GM12891 (cell line): ENCODE data around the gene MAMDC4.
"Not testable (repeated sequence)": the region's sequence is repeated elsewhere in the genome, so short reads cannot be mapped to it uniquely, and the experiment has no call there.

ENCODE experiments used
- PAX5 ChIP-seq: IDR thresholded peaks from 2 replicates; pipeline ENCODE4 v1.6.1; 2011; ENCODE audit warnings: low read length, moderate library complexity, mild to moderate bottlenecking; ENCODE audit not compliant: insufficient read depth, severe bottlenecking
- POLR2A ChIP-seq: IDR thresholded peaks from 2 replicates; pipeline ENCODE4 v1.6.1; 2011; ENCODE audit warnings: low read depth, low read length, control low read depth
- SPI1 ChIP-seq: IDR thresholded peaks from 2 replicates; pipeline ENCODE4 v1.6.1; 2011; ENCODE audit warnings: low read depth, low read length, control low read depth
- TAF1 ChIP-seq: IDR thresholded peaks from 2 replicates; pipeline ENCODE4 v1.6.1; 2011; ENCODE audit warnings: low read depth, low read length, control low read depth

DNA sequence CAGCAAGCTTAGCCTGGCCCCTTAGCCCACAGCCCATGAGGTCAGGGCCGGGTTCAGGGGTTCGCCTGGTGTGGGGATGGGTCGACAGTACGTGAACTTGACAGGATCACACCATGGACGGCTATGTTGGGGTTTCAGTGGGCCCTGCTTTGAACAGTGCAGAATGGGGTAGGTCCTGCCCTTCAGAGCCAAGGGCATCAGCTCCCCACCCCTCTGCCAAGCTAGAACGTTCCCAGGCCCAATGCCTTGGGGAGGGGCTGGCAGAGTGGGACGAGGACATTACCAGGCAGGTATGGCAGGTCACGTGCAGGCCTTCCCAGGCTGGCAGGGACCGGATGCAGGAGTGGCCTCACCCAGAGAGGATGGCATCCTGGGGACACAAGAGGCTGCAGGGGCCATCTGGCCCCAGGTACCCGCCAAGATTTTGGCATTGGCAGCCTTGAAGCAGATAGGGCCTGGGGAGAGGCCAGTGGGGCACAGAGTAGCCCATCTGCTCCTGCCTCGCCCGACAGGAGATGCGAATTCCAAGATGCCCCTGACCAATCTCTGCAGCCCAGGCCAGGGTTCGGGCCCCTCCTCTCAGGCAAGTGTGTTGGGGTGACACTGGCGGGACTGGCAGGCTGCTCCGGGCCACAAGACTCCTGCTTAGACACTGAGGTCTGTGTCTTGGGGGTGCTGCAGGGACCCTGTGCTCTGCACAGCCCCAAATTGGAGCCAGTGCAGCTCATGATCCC lies 10.3 kb upstream of the MAMDC4 start:
- TF ChIP-seq TAF1, SPI1, POLR2A, PAX5: not testable (repeated sequence)
